ENCODE results near the gene ATAT1. TPM values are rescaled to one million over a fixed set of nuclear protein-coding genes. Genes with fewer than 3 reads are reported as not detected.

ATAT1 gene
- total RNA-seq, 2 experiments from 2014 or later = 4.1 to 5.2 TPM

DNA sequence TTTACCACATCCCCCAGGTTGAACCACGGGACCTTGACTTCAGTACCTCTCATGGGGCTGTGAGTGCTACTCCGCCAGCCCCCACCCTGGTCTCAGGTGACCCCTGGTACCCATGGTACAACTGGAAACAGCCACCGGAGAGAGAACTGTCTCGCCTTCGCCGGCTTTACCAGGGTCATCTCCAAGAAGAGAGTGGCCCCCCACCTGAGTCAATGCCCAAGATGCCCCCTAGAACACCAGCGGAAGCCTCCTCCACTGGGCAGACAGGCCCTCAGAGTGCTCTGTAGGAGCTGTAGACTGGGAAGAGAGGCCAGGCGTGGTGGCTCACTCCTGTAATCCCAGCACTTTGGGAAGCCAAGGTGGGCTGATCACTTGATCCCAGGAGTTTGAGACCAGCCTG lies 1.2 kb upstream of the ATAT1 start:
- peaks cover 55% of the 10 kb centered on the region for H3K36me3 ChIP-seq (ENCODE audit: insufficient read depth, low read length)
- Mint-ChIP-seq H3K36me3 (ENCODE audit: low read depth) (peaks cover 69% of the 10 kb centered on the region), H3K4me3 (peak overlapping the region; percentile 38), H3K9me3 (no peaks in the 10 kb centered on the region), H3K27ac (peak overlapping the region; percentile 93), H3K4me1 (ENCODE audit: low read depth) (peaks cover 20% of the 10 kb centered on the region), H3K27me3 (no peaks in the 10 kb centered on the region)
- no peak overlapping the region for H3K27ac ChIP-seq (ENCODE audit: low read depth in 1 of 2, low read length in 2 of 2)
- ATAC-seq (ENCODE audit: poor library complexity) (no peak), DNase-seq (no peak)
- intact Hi-C loops (cut with DNase I, micrococcal nuclease) = loop anchor here in 1 of 2 experiments (5.0 kb wide), 2 partner anchors 47 to 282 kb away; partner anchors contain the start of genes DHX16 and GTF2H4
- POLR2A ChIA-PET = interaction anchor here (1.7 to 2.0 kb wide), 2 partner anchors 8 to 11 kb away, joined by 13 to 15 read pairs; partner anchors contain the start of genes MRPS18B and PPP1R10
- CTCF ChIA-PET = interaction anchor here (0.9 to 4.8 kb wide), 9 partner anchors 7 to 105 kb away, joined by 3 to 28 read pairs (median 4); partner anchors contain the start of gene C6orf136
- TF ChIP-seq, protein P1, sequence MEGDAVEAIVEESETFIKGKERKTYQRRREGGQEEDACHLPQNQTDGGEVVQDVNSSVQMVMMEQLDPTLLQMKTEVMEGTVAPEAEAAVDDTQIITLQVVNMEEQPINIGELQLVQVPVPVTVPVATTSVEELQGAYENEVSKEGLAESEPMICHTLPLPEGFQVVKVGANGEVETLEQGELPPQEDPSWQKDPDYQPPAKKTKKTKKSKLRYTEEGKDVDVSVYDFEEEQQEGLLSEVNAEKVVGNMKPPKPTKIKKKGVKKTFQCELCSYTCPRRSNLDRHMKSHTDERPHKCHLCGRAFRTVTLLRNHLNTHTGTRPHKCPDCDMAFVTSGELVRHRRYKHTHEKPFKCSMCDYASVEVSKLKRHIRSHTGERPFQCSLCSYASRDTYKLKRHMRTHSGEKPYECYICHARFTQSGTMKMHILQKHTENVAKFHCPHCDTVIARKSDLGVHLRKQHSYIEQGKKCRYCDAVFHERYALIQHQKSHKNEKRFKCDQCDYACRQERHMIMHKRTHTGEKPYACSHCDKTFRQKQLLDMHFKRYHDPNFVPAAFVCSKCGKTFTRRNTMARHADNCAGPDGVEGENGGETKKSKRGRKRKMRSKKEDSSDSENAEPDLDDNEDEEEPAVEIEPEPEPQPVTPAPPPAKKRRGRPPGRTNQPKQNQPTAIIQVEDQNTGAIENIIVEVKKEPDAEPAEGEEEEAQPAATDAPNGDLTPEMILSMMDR (IDR thresholded peaks at IDR 0.05) = no peak
- no peaks in the 10 kb centered on the region for H3K27me3 ChIP-seq (ENCODE audit: control insufficient read depth in 1 of 2, insufficient read depth in 2 of 2, low read length in 2 of 2)
- no peaks in the 10 kb centered on the region for H3K9me3 ChIP-seq (ENCODE audit: control insufficient read depth in 1 of 2, insufficient read depth in 1 of 2, low read length in 2 of 2)
- peaks cover 16% of the 10 kb centered on the region for H3K4me1 ChIP-seq (ENCODE audit: insufficient read depth, low read length)
- no peak overlapping the region for H3K4me3 ChIP-seq (ENCODE audit: low read length)

DNA sequence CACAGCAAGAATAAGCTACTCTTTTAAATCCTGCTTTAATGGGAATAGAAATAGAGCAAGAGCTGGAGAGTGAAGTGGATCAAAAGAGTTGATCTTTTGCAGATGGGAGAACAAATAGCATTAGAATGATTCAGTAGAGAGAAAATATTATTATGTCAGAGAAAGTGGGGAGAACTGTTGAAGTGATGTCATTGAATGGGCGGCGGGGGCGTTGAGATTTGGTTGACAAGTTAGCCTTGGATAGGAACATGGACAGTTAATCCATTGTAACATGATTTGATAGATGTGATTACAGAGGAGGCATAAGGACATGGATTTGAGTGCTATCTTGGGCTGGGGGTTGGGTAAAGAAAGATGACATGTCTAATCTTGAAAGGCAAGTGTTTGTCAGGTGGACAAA lies 9.2 kb downstream of the ATAT1 start:
- Mint-ChIP-seq H3K36me3 (ENCODE audit: low read depth) (peaks cover 37% of the 10 kb centered on the region), H3K4me3 (no peak overlapping the region), H3K27me3 (no peaks in the 10 kb centered on the region), H3K4me1 (ENCODE audit: low read depth) (peaks cover 7% of the 10 kb centered on the region), H3K9me3 (no peaks in the 10 kb centered on the region), H3K27ac (no peak overlapping the region)
- intact Hi-C loops (cut with DNase I, micrococcal nuclease) = no loop called here
- no peaks in the 10 kb centered on the region for H3K9me3 ChIP-seq (ENCODE audit: control insufficient read depth in 1 of 2, insufficient read depth in 1 of 2, low read length in 2 of 2)
- ChIA-PET POLR2A (no interaction called here), CTCF (no interaction called here)
- H3K4me1 ChIP-seq (ENCODE audit: insufficient read depth, low read length) = peaks cover 2% of the 10 kb centered on the region
- H3K27ac ChIP-seq (ENCODE audit: low read depth in 1 of 2, low read length in 2 of 2) = no peak overlapping the region
- H3K27me3 ChIP-seq (ENCODE audit: control insufficient read depth in 1 of 2, insufficient read depth in 2 of 2, low read length in 2 of 2) = no peaks in the 10 kb centered on the region
- no peak for DNase-seq
- H3K4me3 ChIP-seq (ENCODE audit: low read length) = no peak overlapping the region
- TF ChIP-seq, protein P1 (IDR thresholded peaks at IDR 0.05) = no peak
- ATAC-seq (ENCODE audit: poor library complexity) = no peak
- no peaks in the 10 kb centered on the region for H3K36me3 ChIP-seq (ENCODE audit: insufficient read depth, low read length)

DNA sequence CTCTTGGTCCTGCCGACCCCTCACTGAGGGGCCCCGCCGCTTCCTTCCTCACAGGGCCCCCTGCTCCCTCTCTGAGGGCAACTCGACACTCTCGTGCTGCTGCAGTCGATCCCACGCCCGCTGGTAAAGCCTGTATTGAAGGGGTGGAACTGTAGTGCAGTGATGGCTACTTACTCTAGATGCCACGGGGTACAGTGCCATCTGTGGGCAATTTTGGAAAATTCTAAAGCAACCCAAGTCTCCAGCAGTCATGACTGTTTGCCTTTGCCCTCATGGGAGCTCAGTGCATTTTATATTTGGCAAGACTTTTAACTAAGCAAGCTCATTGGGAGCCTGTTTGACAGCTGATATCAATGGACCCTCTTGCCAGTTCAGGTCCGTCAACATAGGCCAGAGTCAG lies 13.8 kb downstream of the ATAT1 start:
- Mint-ChIP-seq H3K36me3 (ENCODE audit: low read depth) (peaks cover 35% of the 10 kb centered on the region), H3K27me3 (no peaks in the 10 kb centered on the region), H3K27ac (no peak overlapping the region), H3K4me3 (no peak overlapping the region), H3K4me1 (ENCODE audit: low read depth) (peaks cover 13% of the 10 kb centered on the region), H3K9me3 (no peaks in the 10 kb centered on the region)
- intact Hi-C loops (cut with DNase I, micrococcal nuclease) = no loop called here
- Histone ChIP-seq H3K4me3 (ENCODE audit: low read length) (no peak overlapping the region), H3K27me3 (ENCODE audit: control insufficient read depth in 1 of 2, insufficient read depth in 2 of 2, low read length in 2 of 2) (no peaks in the 10 kb centered on the region), H3K4me1 (ENCODE audit: insufficient read depth, low read length) (peaks cover 6% of the 10 kb centered on the region), H3K27ac (ENCODE audit: low read depth in 1 of 2, low read length in 2 of 2) (no peak overlapping the region), H3K9me3 (ENCODE audit: control insufficient read depth in 1 of 2, insufficient read depth in 1 of 2, low read length in 2 of 2) (no peaks in the 10 kb centered on the region), H3K36me3 (ENCODE audit: insufficient read depth, low read length) (peaks cover 17% of the 10 kb centered on the region)
- TF ChIP-seq, protein P1 (IDR thresholded peaks at IDR 0.05) = no peak
- ChIA-PET CTCF (interaction anchor here (1.8 to 2.1 kb wide), 2 partner anchors 14 to 39 kb away, joined by 4 to 6 read pairs; partner anchors contain the start of gene ATAT1), POLR2A (interaction anchor here (1.7 kb wide), 1 partner anchor 27 kb away, joined by 9 read pairs; no protein-coding TSS in a partner anchor)
- ATAC-seq (ENCODE audit: poor library complexity) = peak; percentile 37
- DNase-seq = peak in 1 of 14 experiments; percentile 29

Data from CD4-positive, alpha-beta T cell (primary cell).